PFSK-1 (cell line): ENCODE results near the gene TAOK2.

Source experiments
- POLR2AphosphoS5 ChIP-seq: IDR thresholded peaks from 2 replicates; pipeline ENCODE4 v1.6.1; 2012; ENCODE audit warnings: low read depth, mild to moderate bottlenecking, control low read depth, low read length, moderate library complexity
- REST ChIP-seq, 2 experiments: IDR thresholded peaks; 2 replicates each; pipeline versions ENCODE4 v1.6.1 to v1.8.0; 2011 to 2012; ENCODE audit warnings: low read depth in 2 of 2, low read length in 2 of 2, control low read depth in 1 of 2, inconsistent platforms in 1 of 2, mild to moderate bottlenecking in 1 of 2, moderate library complexity in 1 of 2; ENCODE audit not compliant: insufficient read depth in 1 of 2
- TAF1 ChIP-seq: IDR thresholded peaks from 2 replicates; pipeline ENCODE4 v1.6.1; 2012; ENCODE audit warnings: low read length, control low read depth, borderline replicate concordance; ENCODE audit not compliant: insufficient read depth

- TF ChIP-seq TAF1 (no peak), POLR2AphosphoS5 (no peak), REST (IDR thresholded peaks at IDR 0.05; ENCODE audit: insufficient read depth in 1 of 2, low read depth in 2 of 2, low read length in 2 of 2) (no peak)
These were observed 52.8 kb downstream of the TAOK2 start for GRCh38 chr16:30026449-30026848.
